Measurements from ENCODE around the gene TKT.

TKT gene

GRCh38 chr3:53255423-53255774 is 423 bp downstream of the TKT start:
- Histone ChIP-seq H3K9ac (ENCODE audit: low read length) (peak overlapping the region; percentile 95), H3K27ac (ENCODE audit: low read depth, low read length, poor library complexity, severe bottlenecking) (peak overlapping the region; percentile 72), H4K20me1 (ENCODE audit: insufficient read depth, low read length) (no peaks in the 10 kb centered on the region), H3K4me2 (ENCODE audit: low read length) (peak overlapping the region; percentile 95), H2AFZ (ENCODE audit: low read length) (no peak overlapping the region), H3K9me2 (ENCODE audit: low read depth, low read length) (no peaks in the 10 kb centered on the region), H3F3A (ENCODE audit: insufficient read depth, low read length) (no peaks in the 10 kb centered on the region), H3K4me1 (ENCODE audit: insufficient read depth, low read length, severe bottlenecking) (peaks cover 48% of the 10 kb centered on the region), H3K36me3 (ENCODE audit: insufficient read depth, low read length) (peaks cover 24% of the 10 kb centered on the region; the same call in 1 of the 2 replicates), H3K79me2 (ENCODE audit: insufficient read depth, low read length) (peaks cover 50% of the 10 kb centered on the region), H3K27me3 (ENCODE audit: insufficient read depth, low read length) (no peaks in the 10 kb centered on the region), H3K4me3 (ENCODE audit: low read depth, low read length, poor library complexity, severe bottlenecking) (peak overlapping the region; percentile 92), H3K9me3 (ENCODE audit: low read length) (no peaks in the 10 kb centered on the region)
- no peak for TF ChIP-seq CTCF (IDR thresholded peaks at IDR 0.05; ENCODE audit: low read length)
- TF ChIP-seq EZH2 (IDR thresholded peaks at IDR 0.05; ENCODE audit: borderline replicate concordance, low read length) = no peak

GRCh38 chr3:53254509-53255422 is 1.1 kb downstream of the TKT start:
- no peaks in the 10 kb centered on the region for H4K20me1 ChIP-seq (ENCODE audit: insufficient read depth, low read length)
- H2AFZ ChIP-seq (ENCODE audit: low read length) = no peak overlapping the region

More at GRCh38 chr3:53254509-53255422, 1.1 kb downstream of the TKT start:
- no peak for TF ChIP-seq EZH2 (IDR thresholded peaks at IDR 0.05; ENCODE audit: borderline replicate concordance, low read length)
- TF ChIP-seq CTCF (IDR thresholded peaks at IDR 0.05; ENCODE audit: low read length) = no peak
- Histone ChIP-seq H3K4me2 (ENCODE audit: low read length) (peak overlapping the region; percentile 95), H3K9me2 (ENCODE audit: low read depth, low read length) (no peaks in the 10 kb centered on the region), H3K36me3 (ENCODE audit: insufficient read depth, low read length) (peaks cover 24% of the 10 kb centered on the region; the same call in 1 of the 2 replicates), H3K9me3 (ENCODE audit: low read length) (no peaks in the 10 kb centered on the region), H3F3A (ENCODE audit: insufficient read depth, low read length) (no peaks in the 10 kb centered on the region), H3K27ac (ENCODE audit: low read depth, low read length, poor library complexity, severe bottlenecking) (peak overlapping the region; percentile 72), H3K27me3 (ENCODE audit: insufficient read depth, low read length) (no peaks in the 10 kb centered on the region), H3K9ac (ENCODE audit: low read length) (peak overlapping the region; percentile 95), H3K4me3 (ENCODE audit: low read depth, low read length, poor library complexity, severe bottlenecking) (peak overlapping the region; percentile 92), H3K79me2 (ENCODE audit: insufficient read depth, low read length) (peaks cover 57% of the 10 kb centered on the region), H3K4me1 (ENCODE audit: insufficient read depth, low read length, severe bottlenecking) (peaks cover 54% of the 10 kb centered on the region)
